Mesendoderm (in vitro differentiated cells): ENCODE data around the gene RBFA.

Source experiments
- DNase-seq: peaks from one replicate; pipeline ENCODE4 v3.0.0; 2013
- H2AK5ac ChIP-seq: 2 replicates; pipeline ENCODE4 v1.6.1; 2013; ENCODE audit warnings: low read length, inconsistent platforms
- H2BK120ac ChIP-seq: 2 replicates; pipeline ENCODE4 v1.6.1; 2013; ENCODE audit warnings: low read depth, mild to moderate bottlenecking, low read length, moderate library complexity, mixed read lengths
- H2BK15ac ChIP-seq: replicated peaks from 2 replicates; pipeline ENCODE4 v1.6.1; 2013; ENCODE audit warnings: low read depth, mild to moderate bottlenecking, moderate library complexity
- H2BK5ac ChIP-seq: 2 replicates; pipeline ENCODE4 v1.6.1; 2013; ENCODE audit warnings: low read length, inconsistent platforms
- H3K18ac ChIP-seq: 2 replicates; pipeline ENCODE4 v1.6.1; 2013; ENCODE audit warnings: mild to moderate bottlenecking, low read length, mixed read lengths
- H3K23ac ChIP-seq: one replicate; pipeline ENCODE4 v1.6.1; 2013; ENCODE audit warnings: low read length
- H3K27ac ChIP-seq: 2 replicates; pipeline ENCODE4 v1.5.1; 2013; ENCODE audit warnings: low read depth, mild to moderate bottlenecking, inconsistent platforms, low read length, moderate library complexity
- H3K27me3 ChIP-seq: 2 replicates; pipeline ENCODE4 v1.6.1; 2013; ENCODE audit warnings: low read length, control low read depth, mild to moderate bottlenecking, inconsistent platforms; ENCODE audit not compliant: insufficient read depth, poor library complexity
- H3K36me3 ChIP-seq: 2 replicates; pipeline ENCODE4 v1.6.1; 2013; ENCODE audit warnings: low read length, inconsistent platforms; ENCODE audit not compliant: control insufficient read depth, insufficient read depth
- H3K4ac ChIP-seq: one replicate; pipeline ENCODE4 v1.6.1; 2013; ENCODE audit warnings: low read depth, mild to moderate bottlenecking, low read length, moderate library complexity
- H3K4me1 ChIP-seq: 2 replicates; pipeline ENCODE4 v1.6.1; 2013; ENCODE audit warnings: low read depth, low read length, inconsistent platforms; ENCODE audit not compliant: control insufficient read depth
- H3K4me2 ChIP-seq: 2 replicates; pipeline ENCODE4 v1.6.1; 2013; ENCODE audit warnings: low read length
- H3K4me3 ChIP-seq: 2 replicates; pipeline ENCODE4 v1.5.1; 2013; ENCODE audit warnings: mild to moderate bottlenecking, low read length
- H3K56ac ChIP-seq: one replicate; pipeline ENCODE4 v1.6.1; 2013; ENCODE audit warnings: low read length
- H3K79me1 ChIP-seq: 2 replicates; pipeline ENCODE4 v1.6.1; 2013; ENCODE audit warnings: low read length, inconsistent platforms
- H3K79me2 ChIP-seq: 2 replicates; pipeline ENCODE4 v1.6.1; 2013; ENCODE audit warnings: mild to moderate bottlenecking, low read length; ENCODE audit not compliant: control insufficient read depth, insufficient read depth
- H3K9ac ChIP-seq: 2 replicates; pipeline ENCODE4 v1.6.1; 2013; ENCODE audit warnings: low read length, inconsistent platforms
- H4K5ac ChIP-seq: one replicate; pipeline ENCODE4 v1.6.1; 2013; ENCODE audit warnings: low read length
- H4K8ac ChIP-seq: one replicate; pipeline ENCODE4 v1.6.1; 2013; ENCODE audit warnings: low read depth, mild to moderate bottlenecking, control low read depth, low read length, moderate library complexity
- WGBS: extraction: QIAGEN DNeasy Blood & Tissue Kit; methylation state at CpG from one replicate; pipeline ENCODE4 v1.1.7; 2013; ENCODE audit warnings: low lambda C conversion rate, missing lambda C conversion rate; ENCODE audit not compliant: insufficient coverage; ENCODE audit errors: extremely low coverage; 5-methylcytosine and 5-hydroxymethylcytosine counted together

RBFA gene

DNA sequence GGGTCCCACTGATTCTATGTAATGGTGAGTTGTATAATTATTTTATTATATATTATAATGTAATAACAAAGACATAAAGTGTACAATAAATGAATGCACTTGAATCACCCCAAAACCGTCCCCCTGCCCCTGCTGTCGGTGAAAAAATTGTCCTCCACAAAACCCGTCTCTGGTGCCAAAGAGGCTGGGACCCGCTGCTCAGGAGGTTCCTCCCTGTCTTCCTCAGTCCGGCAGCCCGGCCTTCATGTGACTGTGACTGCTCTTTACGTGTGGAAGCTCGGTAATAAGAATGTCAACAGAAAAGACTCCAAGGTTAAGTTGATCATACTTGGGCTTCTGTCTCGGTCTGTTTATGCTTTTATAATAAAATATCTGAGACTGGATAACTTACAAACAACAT lies 42.1 kb downstream of the RBFA start:
- no peaks in the 10 kb centered on the region for H3K79me2 ChIP-seq
- H4K8ac ChIP-seq = no peak overlapping the region
- no peak overlapping the region for H3K27ac ChIP-seq
- WGBS = no CpG with 5 or more reads among the region's 9 CpGs
- no peak overlapping the region for H3K4ac ChIP-seq
- no peak overlapping the region for H2BK5ac ChIP-seq
- no peak overlapping the region for H2AK5ac ChIP-seq
- no peak overlapping the region for H3K4me2 ChIP-seq
- DNase-seq = no peak
- no peak overlapping the region for H4K5ac ChIP-seq
- no peak overlapping the region for H3K56ac ChIP-seq
- no peak overlapping the region for H3K9ac ChIP-seq
- H3K4me1 ChIP-seq = no peaks in the 10 kb centered on the region
- no peak overlapping the region for H3K23ac ChIP-seq
- no peak overlapping the region for H2BK120ac ChIP-seq
- no peak overlapping the region for H3K4me3 ChIP-seq
- no peak overlapping the region for H3K18ac ChIP-seq
- H3K27me3 ChIP-seq = no peaks in the 10 kb centered on the region
- H2BK15ac ChIP-seq = no peak overlapping the region
- no peaks in the 10 kb centered on the region for H3K36me3 ChIP-seq
- no peaks in the 10 kb centered on the region for H3K79me1 ChIP-seq

- no peak overlapping the region for H3K23ac ChIP-seq
- H3K36me3 ChIP-seq = no peaks in the 10 kb centered on the region
- no peaks in the 10 kb centered on the region for H3K27me3 ChIP-seq
- no peaks in the 10 kb centered on the region for H3K79me2 ChIP-seq
- H3K4ac ChIP-seq = no peak overlapping the region
- no peak for DNase-seq
- no peak overlapping the region for H3K56ac ChIP-seq
- H3K9ac ChIP-seq = no peak overlapping the region
- H4K5ac ChIP-seq = no peak overlapping the region
- no peak overlapping the region for H3K27ac ChIP-seq
- no peaks in the 10 kb centered on the region for H3K4me1 ChIP-seq
- WGBS = no CpG with 5 or more reads among the region's 21 CpGs
- H2BK120ac ChIP-seq = no peak overlapping the region
- no peak overlapping the region for H3K4me3 ChIP-seq
- no peak overlapping the region for H3K18ac ChIP-seq
- H2AK5ac ChIP-seq = no peak overlapping the region
- H4K8ac ChIP-seq = no peak overlapping the region
- no peak overlapping the region for H3K4me2 ChIP-seq
- no peak overlapping the region for H2BK15ac ChIP-seq
- H3K79me1 ChIP-seq = no peaks in the 10 kb centered on the region
- H2BK5ac ChIP-seq = no peak overlapping the region
Measured at GRCh38 chr18:80077873-80078272, 43.6 kb downstream of the RBFA start.
